Posterior cingulate gyrus (tissue), 11 donors: ENCODE results near the gene NOS3.
A peak's percentile ranks its signal among the peaks of the same experiment; 100 is the strongest.

ENCODE experiments used
- DNase-seq, 10 donors: peaks; one replicate each; pipeline versions ENCODE4 v3.0.0 to v3.0.0-alpha.2; 2020 to 2021; ENCODE audit warnings: mixed read lengths in 3 of 10
- intact Hi-C: fragments of 100-400 bp; cut with DNase I; formaldehyde crosslinking; loops from one replicate; pipeline ENCODE4 v1.15.1; 2023

NOS3 gene

DNA sequence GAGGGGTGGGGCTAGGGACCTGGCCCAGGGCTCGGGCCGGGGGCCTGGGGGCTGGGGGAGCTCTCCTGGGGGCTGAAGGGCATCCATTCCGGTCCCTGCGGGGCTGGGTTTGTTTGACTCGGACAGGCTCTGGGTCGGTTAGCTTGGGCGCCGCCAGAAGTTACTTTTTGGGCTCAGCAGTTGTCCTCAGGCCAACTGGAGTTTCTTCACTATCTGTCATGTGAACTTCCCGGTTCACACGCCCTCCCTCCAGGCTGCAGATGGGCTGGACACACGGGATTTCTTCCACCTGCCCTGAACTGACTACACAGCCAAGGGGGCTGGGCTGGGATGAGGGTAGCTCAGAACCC lies 72.4 kb downstream of the NOS3 start:
- intact Hi-C loops, result no loop called here
- DNase-seq, result peak in 1 of 10 donors; percentile 58
